Medulla oblongata (tissue), 1 donor: Measurements from ENCODE around the gene TPD52L2.
"Not testable (repeated sequence)": the region's sequence is repeated elsewhere in the genome, so short reads cannot be mapped to it uniquely, and the experiment has no call there.

Experiments
- DNase-seq: peaks from one replicate; pipeline ENCODE4 v3.0.0-alpha.2; 2015; ENCODE audit errors: extremely low spot score

The TPD52L2 gene

DNA sequence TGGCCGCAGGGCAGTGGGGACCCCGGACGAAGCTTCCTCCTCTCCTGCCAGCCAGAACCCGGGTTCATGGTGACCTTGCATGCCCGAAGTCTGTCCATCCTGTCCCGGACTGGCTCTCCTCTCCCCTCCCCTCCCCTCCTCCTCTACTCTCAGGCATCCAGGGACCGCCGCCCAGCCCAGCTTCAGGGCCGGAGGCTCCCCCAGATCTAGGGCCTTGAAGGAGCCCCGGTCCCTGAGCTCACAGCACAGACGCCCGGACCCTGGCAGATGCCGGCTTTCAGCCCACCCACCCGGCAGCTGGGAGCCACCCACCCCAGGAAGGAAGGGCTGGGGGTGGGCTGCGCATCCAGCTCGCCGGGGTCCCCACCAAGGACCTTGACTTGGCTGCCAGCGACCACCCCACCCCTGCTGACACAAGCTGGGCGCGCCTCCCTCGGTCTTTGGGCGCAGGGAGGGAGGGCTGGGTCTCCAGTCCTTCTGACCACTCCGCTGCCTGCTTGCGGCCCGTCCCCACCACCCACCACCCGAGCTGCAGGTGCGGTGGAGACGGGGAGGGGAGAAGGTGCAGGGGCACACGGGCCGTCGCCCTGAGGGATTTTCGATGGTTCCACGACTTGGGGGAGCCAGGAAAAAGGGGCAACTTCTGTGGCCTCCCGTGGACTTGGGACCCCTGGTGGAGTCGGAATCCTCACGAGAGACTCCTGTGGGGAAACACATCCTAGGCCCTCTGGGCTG is 9.5 kb upstream of the TPD52L2 start:
- no peak for DNase-seq

DNA sequence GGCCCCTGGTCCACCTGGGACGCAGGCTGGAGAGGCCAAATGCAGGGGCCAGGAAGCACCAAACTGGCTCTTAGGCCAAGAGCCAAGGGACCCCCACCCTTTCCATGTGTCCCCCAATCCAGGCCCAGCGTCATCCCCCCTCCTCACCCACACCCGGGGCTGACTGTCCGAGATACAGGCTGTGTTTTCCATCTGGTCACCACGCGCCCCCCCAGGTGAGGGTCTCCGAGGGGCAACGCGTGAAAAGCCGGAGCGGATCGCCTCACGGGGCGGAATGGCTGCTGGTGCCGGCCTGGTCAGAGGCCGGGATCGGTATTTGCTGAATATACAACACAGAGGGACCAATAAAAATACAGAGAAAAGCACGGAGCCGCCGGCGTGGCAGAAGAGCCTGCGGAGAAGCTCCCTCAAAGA is 9.0 kb upstream of the TPD52L2 start:
- no peak for DNase-seq

DNA sequence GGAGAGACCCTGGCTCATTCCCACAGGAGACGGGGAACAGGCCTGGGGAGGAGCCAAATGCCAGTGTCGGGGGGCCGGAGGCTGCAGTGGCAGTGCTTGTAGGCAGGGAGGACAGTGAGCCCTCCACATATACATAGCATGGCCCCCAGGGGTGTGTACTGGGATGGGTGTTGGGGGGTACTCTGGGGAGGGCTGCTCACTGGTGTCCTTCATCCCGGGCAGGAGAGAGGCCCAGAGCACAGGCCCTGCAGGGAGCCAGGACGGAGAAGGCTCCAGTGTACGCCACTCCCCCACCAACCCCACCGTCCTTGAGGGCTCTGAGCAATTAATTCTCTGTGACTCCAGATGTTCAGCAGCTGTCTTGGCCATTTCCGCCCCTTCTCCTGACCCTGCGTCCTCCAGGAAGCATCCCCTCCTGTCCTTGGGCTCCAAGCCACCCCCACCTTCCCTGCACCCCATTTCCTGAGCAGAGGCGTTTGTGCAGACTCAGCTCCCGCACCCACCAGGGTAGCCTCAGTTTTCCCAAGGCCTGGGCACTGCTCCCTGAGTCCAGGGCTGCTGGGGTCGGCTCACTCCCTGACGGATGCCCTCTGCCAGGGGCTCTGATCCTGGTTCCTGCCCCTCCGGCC is 7.2 kb upstream of the TPD52L2 start:
- no peak for DNase-seq

DNA sequence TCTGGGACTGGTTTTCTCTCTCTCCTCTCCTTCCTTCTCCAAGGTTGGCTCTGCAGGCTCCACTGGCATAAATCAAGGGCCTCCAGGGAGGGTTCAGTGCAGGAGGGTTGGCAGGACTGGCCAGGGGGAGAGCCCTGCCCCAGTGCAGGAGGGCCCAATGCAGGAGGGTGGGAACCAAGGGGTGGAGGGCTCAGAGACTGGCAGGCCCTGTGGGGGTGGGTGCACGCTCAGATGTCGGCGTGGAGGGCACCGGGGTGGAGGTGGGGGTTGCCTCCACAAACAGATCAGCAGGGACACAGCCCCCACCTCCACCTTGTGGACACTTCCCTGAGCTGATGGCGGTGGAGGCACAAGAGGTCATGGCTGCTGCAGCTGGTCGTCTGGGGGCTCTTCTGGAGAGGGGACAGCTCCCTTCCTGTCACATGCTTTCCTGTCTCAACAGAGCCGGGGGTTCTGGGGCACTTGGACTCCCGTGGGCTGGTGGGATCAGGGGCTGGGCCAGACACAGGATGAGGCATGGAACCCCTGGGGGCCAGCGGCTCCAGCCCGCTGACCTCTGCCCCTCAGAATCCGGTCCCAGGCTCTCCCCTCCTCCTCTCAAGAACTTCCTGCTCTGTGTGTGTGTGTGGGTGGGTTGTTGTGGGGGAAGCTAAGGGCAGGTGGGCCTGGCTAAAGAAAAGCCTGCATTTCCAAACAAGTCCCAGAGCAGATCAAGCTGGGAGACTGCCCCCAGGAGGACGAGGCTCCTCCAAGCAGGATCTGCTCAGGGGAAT is 6.5 kb upstream of the TPD52L2 start:
- DNase-seq, result no peak

DNA sequence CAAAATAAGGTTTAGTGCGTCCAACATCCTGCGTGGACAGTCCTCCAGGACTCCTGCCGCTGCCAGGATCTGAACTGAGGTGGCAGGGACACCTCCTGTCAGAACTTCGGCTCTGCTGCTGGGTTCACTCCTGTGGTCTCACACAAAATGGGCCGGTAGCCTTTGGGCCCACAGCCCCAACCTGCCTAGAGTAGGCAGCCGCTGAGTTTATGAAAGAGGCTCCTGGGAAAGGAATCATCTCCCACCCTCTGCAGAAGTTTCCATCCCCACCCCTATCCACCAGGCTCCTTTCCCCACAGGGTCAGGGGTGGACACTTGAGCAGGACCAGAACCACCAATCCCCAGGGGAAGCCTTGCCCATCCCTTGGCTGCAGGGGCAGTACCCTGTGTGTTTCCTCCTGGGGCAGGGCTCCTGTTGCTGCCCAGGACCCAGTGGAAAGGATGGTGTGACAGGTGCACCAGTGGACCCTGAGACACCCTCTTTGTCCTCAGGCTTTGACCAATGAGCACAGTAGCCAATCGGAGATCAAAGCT is 5.8 kb upstream of the TPD52L2 start:
- no peak for DNase-seq

DNA sequence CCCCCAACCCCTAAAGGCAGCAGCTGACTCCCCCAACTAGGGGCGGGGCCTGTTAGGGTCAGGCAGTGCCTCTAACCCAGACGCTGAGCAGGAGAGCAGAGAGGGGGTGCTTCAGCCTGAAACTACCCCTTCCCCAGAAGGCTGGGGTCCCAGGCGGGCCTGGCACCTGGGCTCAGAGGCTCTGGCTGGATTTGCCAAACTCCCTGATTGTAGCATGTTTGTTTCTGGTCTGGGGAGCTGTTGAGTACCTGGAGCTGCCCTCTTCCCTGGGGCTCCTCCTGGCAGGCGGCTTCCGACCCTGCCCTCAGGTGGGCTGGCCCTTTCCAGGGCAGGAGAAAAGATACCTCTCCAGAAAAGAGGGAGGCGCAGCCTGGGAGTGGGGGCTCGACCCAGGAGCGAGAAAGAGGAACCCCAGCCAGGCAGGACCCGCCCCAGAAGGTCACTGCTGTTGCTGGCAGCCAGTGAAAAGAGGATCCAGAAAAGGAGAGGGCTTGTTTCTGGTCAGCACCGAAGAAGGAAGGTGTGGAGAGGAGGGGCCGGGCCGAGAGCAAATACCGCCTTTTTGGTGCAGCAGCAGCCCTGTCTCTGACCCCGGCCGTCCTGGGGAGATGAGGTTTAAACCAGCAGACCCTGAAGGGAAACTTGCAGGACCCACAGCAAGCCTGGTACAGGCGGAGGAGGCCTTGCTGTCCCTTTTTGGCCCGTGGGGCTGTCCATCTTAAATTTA is 4.6 kb upstream of the TPD52L2 start:
- DNase-seq, result peak; percentile 47

DNA sequence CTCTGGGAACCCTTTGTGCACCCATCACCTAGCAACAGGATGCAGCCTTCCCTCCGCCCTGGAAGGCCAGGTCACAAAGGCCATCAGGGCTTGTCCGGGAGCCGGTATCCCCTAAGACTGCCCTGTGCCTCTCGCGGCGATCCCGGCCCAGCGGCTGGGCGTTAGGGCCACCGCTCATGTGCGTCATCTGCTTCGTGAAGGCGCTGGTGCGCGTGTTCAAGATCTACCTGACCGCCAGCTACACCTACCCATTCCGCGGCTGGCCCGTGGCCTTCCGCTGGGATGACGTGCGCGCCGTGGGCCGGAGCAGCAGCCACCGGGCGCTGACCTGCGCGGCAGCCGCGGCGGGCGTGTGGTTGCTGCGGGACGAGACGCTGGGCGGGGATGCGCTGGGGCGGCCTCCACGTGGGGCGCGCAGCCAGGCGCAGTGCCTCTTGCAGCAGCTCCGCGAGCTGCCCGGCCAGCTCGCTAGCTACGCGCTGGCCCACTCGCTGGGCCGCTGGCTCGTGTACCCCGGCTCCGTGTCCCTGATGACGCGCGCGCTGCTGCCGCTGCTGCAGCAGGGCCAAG is 3.6 kb upstream of the TPD52L2 start, which contains the start of gene ABHD16B:
Gene ABHD16B, plus strand, starts transcription at position 134 of the 570 bp plus-strand sequence. Its CDS starts 43 bp downstream, at position 177.
- no peak for DNase-seq

DNA sequence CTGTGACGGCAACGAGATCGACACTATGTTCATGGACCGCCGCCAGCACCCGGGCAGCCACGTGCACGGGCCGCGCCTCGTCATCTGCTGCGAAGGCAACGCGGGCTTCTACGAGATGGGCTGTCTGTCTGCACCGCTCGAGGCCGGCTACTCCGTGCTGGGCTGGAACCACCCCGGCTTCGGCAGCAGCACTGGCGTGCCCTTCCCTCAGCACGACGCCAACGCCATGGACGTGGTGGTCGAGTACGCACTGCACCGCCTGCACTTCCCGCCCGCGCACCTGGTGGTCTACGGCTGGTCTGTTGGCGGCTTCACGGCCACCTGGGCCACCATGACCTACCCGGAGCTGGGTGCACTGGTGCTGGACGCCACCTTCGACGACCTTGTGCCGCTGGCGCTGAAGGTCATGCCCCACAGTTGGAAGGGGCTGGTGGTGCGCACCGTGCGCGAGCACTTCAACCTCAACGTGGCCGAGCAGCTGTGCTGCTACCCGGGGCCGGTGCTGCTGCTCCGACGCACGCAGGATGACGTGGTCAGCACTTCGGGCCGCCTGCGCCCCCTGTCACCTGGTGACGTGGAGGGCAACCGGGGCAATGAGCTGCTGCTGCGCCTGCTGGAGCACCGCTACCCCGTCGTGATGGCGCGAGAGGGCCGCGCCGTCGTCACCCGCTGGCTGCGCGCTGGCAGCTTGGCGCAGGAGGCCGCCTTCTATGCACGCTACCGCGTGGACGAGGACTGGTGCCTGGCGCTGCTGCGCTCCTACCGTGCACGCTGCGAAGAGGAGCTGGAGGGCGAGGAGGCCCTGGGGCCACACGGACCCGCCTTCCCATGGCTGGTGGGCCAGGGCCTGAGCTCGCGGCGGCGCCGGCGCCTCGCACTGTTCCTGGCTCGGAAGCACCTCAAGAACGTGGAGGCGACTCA is 2.8 kb upstream of the TPD52L2 start:
- DNase-seq, result no peak

DNA sequence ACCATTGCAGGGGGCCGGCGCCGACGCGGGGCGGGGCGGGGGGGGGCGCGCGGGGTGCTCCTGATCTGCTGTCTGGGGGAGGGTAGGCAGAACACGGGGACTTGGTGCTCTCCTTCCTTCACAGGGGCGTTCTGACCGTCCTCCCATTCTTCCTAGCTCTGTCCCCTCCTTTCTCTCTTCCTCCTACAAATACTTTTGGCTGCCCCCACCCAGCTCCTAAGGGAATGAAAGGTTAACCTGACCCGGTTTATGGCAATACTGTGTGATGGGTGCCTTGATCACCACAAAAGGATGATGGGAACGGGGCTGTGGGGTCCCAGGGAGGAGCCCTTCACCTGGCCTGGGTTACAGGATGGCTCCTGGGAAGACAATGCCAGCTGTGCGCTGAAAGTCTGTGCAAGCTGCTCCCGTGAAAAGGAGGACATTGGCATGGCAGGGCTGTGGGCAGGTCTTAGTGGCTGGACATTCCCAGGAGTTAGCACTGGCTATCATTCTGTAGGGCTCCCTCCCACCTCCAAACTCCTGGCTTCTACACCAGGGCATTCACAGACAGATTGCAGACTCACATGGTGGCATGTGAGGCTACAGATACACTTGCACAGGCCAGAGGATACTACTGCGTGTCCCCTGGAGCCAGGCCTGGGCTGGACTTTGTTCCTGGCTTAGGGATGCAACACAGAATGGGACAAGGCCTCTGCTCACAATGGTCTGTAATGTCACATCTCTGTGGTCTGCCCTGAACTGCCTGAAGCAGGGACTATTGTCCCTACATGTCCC is 1.9 kb upstream of the TPD52L2 start:
- no peak for DNase-seq

DNA sequence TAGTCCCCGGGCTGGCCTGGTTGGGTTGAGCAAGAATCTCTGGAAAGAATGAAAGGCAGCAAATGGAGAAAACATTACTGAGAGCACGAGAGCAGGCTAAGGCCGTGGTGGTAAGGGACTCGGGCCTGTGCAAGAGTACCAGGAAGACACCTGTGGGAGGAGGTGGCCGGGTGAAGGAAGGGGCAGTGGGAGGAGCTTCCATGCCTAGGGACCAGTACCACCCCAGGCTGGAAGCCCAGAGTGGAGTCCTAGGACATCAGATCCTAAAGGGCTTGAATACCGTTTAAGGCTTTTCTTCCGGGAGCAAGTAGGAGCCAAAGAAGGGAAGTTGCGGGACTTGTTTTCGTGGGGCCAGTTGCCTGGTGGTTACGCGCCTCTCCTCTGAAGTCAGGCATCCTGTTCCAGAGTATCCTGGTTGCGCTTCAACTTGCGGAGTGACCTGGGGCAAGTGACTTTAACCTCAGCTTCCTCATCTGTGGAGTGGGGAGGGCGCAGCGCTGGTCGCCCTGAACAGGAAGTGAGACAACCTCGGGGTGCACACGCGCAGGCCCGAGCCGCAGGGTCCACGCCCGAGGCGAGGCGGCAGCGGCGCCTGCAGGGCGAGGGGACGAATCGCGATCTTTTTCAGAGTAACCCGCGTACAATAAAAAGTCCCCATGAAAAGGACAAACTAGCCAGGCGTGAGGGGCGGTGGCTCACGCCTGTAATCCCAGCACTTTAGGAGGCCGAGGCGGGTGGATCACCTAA is 1.1 kb upstream of the TPD52L2 start:
- DNase-seq, result peak; percentile 85

DNA sequence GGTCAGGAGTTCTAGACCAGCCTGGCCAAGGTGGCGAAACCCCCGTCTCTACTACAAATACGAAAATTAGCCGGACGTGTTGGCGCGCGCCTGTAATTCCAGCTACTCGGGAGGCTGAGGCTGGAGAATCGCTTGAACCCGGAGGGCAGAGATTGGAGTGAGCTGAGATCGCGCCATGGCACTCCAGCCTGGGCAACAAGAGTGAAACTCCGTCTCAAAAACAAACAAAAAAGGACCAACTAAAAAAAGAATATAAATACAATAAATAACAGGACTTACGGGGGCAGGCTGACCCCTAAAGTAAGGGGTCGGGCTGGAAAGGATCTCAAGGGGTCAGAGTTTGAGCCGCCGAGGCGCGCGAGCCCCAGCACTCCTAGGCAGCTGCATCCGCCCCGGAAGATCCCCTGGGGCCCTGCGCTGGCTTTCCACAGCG is 509 bp upstream of the TPD52L2 start:
- no peak for DNase-seq

DNA sequence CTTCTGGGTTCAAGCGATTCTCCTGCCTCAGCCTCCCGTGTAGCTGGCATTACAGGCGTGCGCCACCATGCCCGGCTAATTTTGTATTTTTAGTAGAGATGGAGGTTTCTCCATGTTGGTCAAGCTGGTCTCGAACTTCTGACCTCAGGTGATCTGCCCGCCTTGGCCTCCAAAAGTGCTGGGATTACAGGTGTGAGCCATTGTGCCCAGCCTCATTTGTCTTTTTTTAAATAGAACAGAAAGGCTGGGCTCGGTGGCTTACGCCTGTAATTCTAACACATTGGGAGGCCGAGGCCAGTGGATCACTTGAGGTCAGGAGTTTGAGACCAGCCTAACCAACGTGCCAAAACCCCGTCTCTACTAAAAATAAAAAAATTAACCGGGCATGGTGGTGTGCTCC is 2.0 kb downstream of the TPD52L2 start:
- DNase-seq, result not testable (repeated sequence)

DNA sequence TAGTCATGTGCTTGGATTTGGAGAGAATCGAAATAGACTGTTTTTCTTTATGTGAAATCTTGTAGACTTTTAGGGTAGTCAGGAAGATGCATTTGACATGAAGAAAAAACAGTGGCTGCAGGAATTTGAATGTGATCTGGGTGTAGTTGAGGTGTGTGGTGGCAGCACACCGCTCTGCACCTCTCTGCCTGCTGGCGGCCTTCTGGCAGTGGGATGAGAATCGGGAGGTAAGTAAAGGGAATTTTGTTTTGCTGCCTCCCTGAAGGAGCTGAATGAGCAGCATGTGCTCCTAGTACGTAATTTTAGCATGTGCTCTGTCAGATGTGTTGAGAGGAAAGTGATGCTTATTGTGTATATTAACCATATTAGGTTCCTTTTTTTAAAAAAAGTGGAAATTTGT is 3.2 kb downstream of the TPD52L2 start:
- DNase-seq, result no peak

DNA sequence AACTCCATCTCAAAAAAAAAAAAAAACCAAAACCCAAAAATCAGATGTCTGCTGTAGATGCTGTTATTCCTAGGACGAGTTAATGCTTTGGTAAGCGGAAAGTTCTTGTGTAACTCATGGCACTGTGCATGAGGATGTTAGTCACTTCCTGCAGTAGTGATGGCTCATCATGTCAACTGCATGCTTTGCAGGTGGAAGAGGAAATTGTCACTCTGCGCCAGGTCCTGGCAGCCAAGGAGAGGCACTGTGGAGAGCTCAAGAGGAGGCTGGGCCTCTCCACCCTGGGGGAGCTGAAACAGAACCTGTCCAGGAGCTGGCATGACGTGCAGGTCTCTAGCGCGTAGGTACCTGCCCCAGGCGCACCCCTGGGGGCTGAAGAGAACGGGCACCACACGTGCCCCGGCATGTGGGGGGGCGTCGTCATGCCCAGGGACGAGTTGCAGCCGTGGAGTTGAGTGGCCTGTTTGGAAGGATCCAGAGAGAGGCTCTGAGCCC is 8.5 kb downstream of the TPD52L2 start:
- peak; percentile 75 for DNase-seq

DNA sequence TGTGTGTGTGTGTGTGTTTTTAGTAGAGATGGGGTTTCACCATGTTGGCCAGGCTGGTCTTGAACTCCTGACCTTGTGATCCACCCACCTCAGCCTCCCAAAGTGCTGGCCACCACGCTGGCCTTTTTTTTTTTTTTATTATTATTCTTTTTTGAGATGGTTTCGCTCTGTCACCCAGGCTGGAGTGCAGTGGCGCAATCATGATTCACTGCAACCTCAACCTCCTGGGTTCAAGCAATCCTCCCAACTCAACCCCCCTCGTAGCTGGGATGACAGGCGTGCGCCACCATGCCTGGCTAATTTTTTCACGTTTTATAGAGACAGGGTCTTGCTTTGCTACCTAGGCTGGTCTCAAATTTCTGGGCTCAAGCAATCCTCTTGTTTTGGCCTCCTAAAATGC is 9.2 kb downstream of the TPD52L2 start:
- not testable (repeated sequence) for DNase-seq

DNA sequence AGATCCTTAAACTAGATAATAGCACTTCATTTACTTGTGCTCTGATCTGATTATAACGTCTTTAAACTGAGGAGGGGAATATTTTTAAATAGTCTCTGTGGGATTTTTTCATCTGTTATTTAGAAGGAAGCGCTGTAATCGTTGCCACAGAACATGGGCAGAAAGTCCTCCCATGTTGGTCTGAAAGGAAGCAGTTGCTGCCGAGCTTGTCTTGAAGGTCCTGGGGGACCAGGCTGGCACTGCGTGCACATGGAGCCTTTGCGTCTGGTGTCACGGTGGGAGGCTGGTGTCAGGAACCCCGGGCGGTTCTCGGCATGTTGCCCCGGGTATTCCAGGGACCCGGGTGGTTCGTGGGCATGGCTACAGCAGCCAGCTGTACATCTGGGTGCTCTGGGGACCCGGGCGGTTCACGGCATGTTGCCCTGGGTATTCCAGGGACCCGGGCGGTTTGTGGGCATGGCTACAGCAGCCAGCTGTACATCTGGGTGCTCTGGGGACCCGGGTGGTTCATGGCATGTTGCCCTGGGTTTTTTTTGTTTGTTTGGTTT is 11.5 kb downstream of the TPD52L2 start:
- no peak for DNase-seq

DNA sequence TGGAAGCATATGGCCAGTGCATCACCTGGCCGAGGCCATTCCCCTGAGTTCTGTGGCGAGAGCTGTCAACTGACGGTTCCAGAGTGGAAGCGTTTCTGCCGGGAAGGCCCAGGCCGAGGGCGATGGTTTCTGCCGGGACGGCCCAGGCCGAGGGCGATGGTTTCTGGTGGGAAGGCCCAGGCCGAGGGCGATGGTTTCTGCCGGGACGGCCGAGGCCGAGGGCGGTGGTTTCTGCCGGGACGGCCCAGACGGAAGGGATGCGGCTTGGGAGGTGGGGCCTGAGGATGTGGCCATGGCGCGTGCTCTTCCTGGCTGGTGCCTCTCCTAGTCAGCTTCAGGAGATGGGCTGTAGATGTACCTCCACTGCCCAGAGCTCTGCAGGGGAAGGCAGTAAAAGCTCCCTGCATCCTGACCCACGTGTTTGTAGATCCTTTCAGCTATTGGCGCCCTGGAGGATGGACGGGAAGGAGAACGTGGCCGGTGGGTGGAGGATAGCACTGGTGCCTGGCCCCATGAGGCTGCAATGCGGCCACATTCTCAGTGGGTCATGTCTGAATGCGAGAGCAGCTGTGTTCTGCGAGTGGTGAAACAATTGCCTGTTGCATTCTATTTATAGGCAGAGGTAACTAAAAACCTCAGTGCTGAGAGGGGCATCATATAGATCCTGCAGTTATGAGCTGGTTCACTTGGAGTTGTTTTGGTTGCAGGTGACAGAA is 12.8 kb downstream of the TPD52L2 start:
- DNase-seq, result no peak
